Stimulated activated CD4-positive, alpha-beta T cell treated with anti-CD3 and anti-CD28 coated beads, TNF-alpha, amount 100 ng/mL, for 1 hour (primary cell): ENCODE results near the gene AFAP1L1.

Experiments used
- DNase-seq, 3 donors: peaks; one replicate each; pipeline ENCODE4 v3.0.0-alpha.2; 2020; ENCODE audit warnings: low read depth in 3 of 3, low spot score in 1 of 3

AFAP1L1 gene

DNA sequence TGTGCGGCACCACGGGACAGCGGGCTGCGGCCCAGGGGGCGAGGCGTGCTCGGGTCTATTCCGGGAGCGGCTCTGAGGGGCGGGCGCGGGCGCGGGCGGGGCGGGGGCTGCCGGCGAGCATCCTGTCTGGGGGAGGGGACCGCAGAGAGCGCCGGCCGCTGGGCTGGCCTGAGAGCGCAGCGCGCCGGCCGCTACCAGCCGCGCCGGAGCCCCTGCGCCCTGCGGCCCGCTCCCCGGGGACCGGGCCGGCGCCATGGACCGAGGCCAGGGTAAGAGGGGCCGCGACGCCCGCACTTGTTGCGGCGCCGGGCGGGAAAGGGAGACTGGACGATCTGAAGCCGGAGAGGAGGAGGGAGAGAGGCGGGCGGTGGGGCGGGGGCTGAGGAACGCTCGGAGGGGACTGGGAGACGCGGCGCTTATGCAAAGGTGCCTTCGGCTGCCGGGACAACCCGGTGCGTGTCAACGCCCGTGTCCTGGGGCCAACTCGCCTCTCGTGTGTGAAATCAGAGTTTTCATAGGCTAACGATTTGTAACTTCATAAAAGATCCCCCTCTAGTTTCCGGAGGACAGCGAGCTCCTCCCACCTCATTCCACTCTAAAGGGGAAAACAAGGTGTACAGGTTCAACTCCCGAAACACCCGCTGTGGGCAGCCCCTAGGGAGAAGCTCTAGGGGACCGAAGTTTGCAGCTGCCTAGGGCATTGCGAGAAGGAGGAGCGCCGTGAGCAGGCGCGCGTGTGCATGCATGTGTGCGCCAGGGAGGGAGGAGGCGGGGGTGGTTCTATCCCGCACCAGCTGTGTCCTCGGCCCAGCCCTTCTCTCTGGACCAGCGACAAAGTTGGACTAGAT lies at the start of gene AFAP1L1:
AFAP1L1 (plus strand) TSS at position 144 of the 848 bp plus-strand sequence; CDS start at position 254, 110 bp downstream.
- no peak for DNase-seq

DNA sequence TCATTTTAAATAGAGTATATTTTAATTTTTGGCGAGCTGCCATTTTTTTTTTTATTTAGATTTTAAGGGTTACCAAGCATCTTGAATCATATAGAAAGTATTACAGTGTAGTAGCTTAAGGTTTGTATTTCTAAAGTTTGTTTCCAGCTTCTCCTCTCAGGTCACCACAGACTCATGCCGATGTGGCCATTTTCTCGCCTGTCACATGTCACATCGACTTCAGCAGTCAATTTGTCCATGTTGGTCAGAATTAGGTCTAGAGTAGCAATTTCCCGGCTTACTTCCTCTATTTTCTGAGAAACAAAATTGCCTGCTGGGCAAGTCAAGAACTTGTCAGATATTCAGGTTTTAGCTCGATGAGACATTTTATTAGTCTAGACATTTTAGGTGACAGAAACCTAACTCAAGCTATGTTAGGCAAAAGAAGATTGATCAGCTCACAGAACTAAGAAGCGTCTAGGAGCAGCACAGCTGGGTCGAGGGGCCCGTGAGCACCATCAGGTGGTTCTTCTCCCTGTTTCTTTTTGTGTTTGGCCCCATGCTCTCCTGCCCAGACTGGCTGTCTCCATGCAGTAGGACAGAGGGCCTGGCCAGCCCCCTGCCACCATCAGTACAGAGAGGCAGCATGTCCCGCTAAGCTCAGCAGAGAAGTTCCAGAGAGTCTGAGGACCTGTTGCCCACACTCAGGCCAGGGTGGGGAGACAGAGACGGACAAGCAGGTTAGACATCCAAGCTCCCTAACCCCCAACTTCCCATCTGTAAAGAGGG lies 48.4 kb upstream of the AFAP1L1 start:
- DNase-seq: no peak

DNA sequence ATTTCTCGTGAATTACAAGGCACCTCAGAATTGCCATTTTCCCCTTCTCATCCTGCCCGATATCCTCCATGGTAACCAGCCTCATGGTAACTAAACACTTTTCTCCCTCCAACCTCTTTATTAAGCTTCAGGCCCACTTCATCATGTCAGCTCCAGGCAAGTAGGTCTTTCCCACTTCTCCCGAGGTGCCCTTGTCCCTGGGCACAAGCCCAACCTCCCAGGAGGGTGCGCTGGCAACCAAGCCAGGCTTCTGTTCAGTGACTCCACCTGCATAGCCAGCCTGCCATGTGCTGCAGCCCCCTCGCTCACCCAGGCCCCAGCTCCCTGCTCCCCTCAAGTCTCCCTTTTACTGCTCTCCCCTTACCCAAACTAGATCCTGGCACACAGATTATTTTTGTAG lies 47.4 kb upstream of the AFAP1L1 start:
- DNase-seq: no peak

DNA sequence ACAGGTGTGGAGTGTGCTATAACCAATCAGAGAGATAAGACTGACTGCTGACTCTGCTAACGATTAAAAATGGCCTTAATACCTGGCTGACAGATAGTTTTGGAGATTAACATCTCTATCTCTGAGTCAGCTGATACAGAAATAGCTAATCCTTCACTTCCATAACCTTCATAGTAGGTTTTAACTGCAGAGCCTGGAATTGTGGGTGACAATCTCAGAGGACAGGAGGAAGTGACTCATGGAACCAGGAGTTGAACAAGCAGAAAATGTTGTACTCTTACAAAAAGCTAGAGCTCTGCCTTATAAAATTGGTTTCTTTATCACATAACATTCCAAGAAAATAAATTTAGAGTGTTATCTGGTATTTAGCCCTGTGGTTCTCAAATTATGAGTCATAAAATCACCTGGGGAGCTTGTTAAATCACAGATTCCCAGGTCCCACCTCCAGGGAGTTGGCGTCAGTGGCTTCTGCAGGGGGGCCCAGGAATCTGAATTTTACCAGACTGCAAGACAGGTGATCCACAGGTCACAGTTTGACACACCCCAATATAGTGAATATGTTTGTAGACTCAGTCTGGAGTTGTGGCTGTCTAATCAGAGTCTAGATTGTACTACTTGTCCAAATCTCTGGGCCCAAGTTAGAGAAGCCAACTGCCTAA lies 44.4 kb upstream of the AFAP1L1 start:
- no peak for DNase-seq

DNA sequence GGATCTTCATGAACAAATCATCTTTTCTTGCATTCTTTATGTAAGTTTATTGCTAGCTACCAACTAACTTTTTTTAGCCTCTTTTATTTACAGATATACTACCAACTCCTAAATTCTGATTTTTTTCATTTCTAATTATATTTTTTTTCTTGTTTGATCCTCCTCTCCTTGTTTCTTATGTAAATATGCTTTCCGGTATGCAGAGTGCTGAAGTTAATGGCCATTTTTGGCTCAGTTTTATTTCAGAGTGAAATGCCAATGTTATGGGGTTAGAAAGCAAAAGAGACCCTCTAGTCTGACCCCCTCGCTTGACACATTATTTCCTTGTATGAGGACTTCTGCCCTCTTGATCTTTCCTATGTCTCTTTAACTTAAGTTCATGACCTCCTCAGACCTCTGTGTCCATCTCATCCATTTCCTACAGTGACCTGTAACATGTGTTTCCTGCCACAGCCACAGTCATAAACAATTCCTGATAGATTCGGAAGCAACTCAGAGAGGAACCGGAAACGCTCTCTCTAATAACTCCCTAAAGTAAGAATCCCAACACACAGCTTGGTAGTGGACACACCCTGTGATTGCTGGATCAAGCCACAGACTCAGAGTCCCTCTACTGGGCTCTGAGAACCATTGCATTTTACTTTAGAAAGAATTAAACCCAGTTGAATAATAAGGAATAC lies 42.9 kb upstream of the AFAP1L1 start:
- no peak for DNase-seq

DNA sequence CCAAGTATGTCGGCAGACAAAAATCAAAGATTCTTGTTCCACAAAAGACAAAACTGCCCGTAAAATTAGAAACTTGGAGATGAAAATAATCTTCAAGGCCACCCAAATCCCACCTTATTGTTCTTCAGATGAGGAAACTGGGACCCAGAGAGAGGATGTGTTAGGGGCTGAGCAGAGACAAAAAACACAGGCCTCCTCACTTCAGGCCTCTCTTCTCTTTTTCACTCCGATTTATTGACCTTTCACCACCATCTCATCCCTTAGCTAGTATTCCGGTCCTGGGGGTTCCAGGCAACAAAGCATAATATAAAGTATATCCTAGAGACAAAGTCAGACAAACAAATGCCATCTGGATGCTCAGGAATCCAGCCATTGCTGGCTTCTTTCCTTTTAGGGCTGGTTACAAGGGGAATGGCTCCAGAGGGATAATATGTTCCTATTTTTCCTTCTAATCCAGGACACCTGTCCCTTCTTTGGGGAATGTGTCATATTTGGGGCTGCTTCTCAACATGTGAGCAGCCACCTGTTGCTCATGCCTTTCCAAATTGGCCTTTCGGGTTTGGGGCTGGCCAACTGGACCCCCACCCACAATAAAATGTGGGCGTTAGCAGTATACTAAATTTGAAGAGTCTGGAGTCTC lies 42.2 kb upstream of the AFAP1L1 start:
- no peak for DNase-seq

DNA sequence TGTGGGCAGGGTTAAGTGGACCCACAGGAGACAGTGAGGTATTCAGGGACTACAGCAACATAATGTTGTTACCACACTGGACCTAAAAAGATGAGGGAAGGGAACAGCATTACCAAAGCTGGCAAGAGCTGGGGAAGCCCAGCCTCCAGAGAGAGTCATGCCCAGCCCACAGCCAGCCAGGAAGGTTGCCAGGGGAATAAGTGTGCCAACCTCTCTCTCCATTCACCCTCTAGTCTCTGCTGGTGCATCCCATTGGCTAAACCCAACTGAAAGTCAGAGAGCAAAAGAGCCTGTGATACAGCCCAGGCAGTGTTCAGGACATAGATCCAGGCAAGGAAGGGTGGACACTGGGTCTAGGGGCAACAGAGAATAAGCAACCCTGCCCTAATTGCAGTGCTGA lies 35.8 kb upstream of the AFAP1L1 start:
- DNase-seq: no peak

DNA sequence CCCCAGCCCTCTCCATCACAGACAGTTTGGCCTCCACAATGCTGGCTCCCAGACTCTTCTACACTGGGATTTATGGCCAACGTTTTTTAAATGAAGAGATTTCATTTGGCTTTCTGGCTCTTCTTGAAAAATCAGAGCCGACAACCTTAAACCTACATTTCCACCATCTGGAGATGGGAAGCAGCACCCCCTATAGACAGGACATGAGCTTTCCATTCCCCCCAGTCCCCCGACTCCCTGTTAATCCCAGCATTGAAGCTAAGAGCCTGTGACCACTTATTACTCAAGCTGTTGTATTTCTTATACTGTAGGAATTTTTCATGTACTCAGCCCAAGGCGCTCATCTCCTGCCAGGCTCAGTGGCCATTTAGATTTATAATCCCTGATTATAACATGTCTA lies 34.0 kb upstream of the AFAP1L1 start:
- no peak for DNase-seq

DNA sequence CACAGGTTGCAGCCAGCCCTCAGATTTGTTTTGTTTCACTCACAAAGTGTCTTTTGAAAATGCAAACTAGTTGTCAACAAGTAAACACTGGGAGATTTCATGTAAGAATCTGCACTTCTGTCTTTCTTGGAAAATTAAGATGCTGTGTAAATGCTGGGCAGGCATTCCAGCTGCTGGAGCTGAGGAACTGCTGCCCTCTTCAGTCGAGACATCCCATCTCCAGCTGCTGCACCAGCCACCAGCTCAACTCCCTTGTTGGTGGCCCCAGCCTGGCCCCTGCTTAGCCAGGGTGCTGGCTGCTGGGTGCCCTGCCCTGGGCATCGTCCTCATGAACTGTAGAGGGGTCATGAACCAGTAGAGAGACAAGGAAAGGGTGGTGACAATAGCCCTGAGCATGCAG lies 33.1 kb upstream of the AFAP1L1 start:
- DNase-seq: no peak

DNA sequence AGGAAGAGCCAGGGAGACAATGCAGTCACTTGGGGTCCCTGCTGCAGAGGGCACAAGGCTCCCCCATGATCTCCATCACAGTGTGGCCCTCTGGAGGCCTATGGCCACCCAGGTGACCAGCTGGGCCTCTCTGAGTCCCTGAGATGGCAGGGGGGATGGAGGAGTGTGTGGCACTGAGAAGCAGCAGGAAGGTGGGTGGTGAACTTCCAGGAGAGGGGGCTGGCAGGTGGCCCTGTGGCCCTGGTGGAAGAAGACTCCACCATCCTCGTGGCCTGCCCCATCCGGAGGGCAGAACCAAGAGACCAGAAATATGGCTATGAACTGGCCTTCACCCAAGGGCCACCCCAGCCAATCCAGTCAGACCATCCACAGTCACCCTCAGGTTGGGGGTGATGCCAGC lies 31.7 kb upstream of the AFAP1L1 start:
- no peak for DNase-seq

DNA sequence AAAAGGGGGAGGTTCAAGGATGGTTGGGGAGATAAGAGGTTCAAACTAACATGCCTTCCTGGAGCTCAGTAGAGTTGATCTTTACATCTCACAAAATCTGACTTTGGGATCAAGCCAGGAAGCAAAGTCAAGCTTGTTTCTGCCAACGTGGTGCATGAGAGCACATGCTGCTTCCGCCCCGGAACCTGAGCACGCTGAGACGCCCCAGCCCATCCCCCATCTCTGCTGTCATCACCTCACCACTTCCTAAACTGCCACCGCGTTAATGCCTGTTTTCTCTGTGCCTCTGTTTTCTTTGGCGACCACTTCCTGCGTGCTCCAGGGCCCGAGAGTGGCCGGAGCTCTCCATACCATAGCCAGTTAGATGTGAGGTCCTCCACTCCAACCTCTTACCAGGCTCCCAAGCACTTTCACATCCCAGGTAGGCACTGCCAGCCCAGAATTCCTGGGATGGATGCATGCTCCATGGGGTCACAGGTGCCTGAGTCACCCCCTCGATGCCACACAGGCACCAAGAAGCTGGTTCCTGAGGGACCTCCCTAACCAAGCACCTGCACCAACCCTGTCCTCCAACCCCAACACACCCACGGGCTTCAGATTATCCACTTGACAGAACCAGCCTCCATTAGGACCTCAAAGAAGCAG lies 31.2 kb upstream of the AFAP1L1 start:
- DNase-seq: peak; percentile 49 to 72 (median 67)

DNA sequence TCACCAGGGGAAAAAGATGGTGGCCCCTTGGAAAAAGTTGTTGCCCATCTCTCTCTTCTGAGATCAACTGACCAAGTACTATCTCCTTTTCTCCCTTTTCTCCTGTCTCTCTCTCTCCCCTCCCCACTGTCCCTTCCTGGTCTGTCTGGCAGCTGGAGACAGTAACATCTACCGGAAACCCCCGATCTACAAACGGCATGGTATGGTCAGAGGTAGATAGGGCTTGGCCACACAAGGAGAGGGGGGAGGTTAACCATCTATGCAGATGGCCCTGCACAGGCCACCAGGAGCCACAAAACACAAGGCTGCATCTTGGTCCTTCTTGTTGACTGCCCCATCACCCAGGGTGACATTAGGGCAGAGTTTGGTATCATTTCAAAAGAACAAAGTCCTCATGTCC lies 29.3 kb upstream of the AFAP1L1 start:
- DNase-seq: no peak

DNA sequence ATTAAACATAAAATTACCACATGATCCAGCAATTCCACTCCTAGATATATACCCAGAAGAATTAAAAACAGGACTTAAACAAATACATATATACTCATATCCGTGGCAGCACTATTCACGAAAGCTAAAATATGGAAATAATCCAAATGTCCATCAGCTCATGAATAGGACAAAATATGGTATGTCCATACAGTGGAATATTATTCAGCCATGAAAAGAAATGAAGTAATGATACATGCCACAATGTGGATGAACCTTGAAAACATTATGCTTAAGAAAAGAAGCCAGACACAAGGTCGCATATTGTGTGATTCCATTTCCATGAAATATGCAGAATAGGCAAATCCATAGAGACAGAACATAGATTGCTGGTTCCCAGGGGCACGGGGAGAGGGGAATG lies 24.8 kb upstream of the AFAP1L1 start:
- no peak for DNase-seq

DNA sequence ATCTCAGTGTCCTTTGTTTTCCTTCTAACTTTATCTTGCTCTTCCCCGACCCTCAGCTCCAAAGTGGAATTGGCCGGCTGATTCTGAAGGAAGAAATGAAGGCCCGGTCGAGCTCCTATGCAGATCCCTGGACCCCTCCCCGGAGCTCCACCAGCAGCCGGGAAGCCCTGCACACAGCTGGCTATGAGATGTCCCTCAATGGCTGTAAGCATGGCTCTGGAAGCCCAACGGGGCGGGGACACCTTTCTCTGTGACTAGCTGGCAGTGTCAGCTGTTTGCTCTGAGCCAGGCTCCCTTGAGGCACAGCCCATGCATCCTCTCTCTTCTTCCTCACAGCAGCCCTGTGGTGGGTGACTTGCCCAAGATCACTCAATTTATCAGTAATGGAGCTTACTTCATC lies 23.9 kb upstream of the AFAP1L1 start:
- no peak for DNase-seq

DNA sequence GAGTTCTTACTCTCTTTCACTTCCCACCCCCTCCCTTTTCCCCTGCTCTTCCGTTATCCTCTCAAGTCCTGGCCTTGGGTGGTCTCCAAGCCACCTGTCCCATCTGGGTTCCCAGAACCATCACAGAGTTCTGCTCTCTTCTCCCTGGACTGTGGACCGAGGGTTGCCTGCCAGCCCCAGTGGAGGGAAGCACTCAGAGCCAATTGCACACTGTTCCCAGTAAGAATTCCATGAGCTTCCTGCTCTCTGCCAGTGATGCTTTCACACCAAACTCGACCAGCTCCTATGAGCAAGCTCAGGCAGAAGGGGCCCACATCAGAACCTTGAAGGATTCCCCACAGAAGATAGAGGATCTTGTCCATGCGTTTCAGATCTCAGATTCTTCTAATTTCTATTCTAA lies 20.1 kb upstream of the AFAP1L1 start:
- no peak for DNase-seq

DNA sequence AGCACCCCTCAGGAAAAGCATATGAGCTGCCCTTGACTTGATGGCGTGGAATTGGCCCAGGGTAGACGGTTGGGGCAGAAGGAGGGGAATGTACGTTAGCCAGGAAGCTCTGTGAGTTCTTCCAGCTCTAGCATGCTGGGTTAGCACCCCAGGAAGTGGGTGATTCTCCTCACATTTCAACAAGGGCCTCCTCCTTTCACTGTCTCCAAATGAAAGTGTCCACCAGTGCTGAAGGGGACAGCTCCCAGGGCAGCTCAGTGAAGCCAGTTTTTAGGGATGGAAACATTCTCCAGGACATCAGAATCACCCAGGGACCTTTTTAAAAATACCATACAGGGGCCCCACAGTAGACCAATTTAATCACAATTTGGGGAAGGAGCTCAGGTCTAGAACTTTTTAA lies 17.2 kb upstream of the AFAP1L1 start:
- no peak for DNase-seq

DNA sequence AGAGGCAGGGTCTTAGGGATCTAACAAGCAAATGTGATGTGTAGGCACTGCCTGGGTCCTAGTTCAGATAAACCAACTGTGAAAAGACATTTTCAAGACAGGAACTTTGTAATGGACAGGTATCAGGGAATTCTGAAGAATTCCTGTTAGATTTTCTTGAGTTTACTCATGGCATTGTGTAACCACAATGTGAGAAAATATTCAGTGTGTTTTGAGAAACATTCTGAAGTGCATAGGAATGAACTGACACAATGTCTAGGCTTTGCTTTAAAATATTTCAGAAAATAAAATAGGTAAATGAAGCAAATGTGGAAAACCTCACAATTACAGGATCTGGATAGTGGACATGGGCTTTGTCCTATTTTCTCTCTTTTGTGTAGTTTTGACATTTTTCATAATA lies 15.2 kb upstream of the AFAP1L1 start:
- no peak for DNase-seq

DNA sequence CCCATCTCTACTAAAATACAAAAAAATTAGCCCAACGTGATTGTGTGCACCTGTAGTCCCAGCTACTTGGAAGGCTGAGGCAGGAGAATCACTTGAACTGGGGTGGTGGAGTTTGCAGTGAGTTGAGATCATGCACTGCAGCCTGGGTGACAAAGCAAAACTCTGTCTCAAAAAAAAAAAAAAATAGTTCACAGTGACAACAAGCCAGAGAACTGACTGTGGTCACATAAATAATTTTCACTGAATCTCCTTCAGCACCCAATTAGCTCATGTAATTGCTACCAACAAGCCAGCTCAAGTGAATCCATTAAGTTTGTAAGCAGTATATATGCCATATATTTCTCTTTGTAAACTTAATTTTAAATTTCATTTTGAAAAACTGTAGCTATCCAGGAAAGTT lies 14.5 kb upstream of the AFAP1L1 start:
- no peak for DNase-seq

DNA sequence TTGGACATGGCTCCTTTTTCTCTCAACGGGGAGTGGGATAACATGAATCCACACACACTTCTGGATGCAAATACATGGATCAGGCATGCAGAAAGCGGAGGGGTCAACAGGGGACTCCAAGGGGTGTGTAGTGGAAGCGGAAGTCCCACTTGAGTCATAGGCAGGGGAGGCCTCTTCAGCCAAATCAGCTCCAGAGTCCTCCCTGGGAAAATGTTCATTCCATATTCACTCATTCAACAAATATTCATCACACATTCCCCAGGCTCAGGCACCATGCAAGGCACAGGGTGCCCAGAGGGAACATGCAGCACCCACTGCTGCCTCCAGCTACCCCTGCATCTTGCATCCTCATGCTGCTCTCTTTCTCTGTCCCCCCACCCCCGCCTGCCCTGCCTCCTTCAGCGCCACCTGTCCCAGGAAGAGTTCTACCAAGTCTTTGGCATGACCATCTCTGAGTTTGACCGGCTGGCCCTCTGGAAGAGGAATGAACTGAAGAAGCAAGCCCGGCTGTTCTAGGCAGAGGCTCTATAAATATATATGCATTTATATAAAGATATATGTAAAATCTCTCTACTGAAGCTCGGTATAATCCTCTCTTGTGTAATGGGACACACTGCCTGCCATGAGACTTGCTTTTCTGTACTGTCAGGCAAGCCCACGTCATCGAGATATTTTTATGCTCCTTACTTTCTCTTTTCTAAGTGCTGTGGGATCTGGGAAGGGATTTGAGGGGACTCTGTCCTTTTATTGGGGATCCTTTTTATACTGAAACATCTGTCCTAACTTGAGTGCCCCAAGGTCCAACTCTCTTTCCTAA lies 13.6 kb upstream of the AFAP1L1 start:
- no peak for DNase-seq

DNA sequence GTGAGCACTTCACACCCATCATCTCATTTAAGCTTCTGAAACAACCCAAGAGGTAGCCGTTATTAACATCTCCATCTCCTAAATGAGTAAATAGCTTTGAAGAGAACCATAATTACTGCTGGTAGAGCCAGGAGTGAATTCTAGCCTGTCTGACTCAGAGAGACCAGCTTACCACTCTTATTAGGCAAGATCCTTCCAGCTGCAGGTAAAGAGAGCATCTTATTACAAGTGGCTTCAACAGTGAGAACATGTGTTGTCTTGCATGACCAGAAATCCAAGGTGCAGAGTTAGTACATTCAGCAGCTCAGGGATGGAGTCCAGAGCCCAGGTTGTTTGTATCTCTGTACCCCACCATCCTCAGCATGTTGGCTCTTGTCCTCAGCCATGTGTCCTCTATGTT lies 10.9 kb upstream of the AFAP1L1 start:
- no peak for DNase-seq
